Hematopoietic multipotent progenitor cell treated with erythropoietin and hydrocortisone succinate and interleukin-3 and kit ligand, for 6 days (in vitro differentiated cells): ENCODE data around the gene NEK10.

Experiments used
- DNase-seq: peaks from one replicate; pipeline ENCODE4 v3.0.0-alpha.2; 2015

The NEK10 gene

DNA sequence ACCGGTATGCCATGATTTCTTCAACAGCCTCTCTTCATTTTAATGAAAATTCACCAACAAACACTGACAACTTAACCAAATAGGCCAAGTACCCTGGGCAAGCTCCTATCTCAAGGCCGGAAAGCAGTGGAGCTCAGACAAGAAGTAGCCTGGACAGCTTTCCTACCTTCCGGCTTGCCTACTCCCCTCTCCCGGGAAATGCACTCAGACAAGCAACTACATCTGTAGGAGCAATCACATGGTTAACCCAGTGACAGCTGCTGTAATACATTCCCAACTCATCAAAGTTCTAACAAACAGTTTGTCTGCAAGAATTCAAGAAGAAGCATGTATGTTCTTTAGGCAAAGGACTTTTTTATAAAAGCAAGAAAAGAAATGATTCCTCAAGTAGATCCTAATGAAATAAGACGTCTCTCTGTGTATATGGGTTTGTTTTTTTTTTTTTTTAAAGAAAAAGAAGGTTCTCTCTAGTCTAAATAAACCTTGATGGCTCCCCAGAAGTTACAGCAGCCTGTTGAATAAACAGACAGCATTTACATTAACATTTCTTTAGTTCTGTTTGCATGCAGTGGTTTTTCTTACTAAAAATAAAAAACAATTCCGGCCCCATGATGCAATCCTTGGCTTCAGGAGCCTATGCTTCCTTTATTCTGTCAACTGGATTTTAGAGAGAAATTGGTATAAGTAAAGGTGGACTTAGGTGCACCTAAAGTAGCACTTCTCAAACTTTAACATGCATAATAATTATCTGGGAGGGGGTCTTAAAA lies 278.7 kb downstream of the NEK10 start:
- DNase-seq: no peak

DNA sequence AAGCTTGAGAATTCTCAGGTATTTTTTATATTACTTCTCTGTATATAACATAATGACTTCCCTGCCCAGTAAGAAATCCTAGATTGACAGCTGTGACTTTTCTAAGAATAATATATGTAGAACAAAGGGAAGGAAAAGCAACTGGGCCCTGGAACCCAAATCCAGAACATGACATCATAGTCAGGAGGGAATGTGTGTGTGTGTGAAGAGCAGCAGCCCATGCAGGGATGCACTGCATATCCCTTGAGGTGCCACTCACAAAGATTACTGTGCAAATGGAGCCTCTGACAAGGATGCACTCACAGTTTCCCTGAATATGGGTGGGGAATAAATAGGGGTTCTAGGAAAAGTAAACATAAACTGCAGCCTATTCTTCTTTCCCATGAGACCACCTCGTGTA lies 279.5 kb downstream of the NEK10 start:
- DNase-seq: no peak

GRCh38 chr3:27089068-27089467 lies 280.1 kb downstream of the NEK10 start:
- no peak for DNase-seq

DNA sequence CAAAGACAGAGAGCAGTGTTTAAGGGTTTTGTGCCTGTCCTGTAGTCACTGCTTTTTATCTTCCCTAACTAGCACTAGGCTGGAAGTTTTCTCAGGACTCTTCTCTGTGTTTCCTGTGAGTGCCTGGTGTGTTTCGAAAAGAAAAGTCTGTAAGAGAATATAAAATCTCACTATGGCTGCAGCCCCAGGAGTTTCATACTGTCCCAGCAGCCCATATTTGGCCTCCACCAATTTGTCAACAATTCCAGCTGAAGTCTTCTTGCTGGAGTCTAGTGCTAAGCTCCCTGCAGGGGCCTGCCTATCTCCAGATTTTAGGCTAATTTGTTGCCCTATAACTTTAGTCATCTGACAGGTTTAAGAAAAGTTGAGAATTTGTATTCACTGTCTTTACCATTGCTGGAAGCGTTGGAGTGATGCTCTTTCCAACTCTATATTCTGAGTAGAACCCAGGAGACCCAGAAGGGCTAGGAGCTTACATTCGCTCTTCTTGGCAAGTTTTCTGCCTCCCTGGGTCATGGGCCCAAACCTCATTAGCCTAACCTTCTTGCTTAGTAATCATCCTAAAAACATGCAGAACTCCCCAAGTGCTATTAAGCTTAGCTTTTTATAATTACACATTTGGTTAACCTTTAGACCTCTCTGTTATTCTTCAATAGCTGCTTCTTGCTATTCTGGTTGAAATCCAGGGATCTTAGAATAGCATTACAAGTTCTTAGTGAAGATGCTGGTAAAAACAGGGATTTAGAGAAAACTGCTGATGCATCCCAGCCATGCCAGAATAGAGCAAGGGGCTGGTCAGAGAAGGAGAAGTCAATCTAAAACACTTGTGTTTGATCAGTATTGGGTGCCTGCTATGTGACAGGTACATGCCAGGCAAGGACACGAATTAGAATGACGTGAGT lies 283.1 kb downstream of the NEK10 start:
- DNase-seq: no peak

GRCh38 chr3:27081992-27082607 lies 287.1 kb downstream of the NEK10 start:
- no peak for DNase-seq

DNA sequence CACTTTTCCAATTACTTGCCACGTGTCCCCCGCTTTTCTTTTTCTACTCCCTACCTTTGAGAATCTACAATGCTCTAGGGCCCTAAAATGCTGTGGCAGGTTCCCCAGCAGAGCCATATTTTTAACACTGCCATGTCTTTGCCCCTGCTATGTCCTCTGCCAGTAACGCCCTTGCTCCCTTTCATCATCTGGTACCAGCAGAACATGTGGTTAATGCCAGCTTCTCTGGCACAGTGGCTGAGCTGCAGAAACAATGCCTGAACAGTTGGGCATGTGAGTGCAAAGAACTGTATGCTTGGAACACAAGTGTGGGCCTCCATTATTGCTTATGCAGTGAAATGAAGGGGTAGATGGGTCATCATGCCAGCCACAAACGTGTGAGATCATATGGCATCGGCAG lies 287.6 kb downstream of the NEK10 start:
- no peak for DNase-seq

GRCh38 chr3:27080258-27080525 lies 289.0 kb downstream of the NEK10 start:
- no peak for DNase-seq

DNA sequence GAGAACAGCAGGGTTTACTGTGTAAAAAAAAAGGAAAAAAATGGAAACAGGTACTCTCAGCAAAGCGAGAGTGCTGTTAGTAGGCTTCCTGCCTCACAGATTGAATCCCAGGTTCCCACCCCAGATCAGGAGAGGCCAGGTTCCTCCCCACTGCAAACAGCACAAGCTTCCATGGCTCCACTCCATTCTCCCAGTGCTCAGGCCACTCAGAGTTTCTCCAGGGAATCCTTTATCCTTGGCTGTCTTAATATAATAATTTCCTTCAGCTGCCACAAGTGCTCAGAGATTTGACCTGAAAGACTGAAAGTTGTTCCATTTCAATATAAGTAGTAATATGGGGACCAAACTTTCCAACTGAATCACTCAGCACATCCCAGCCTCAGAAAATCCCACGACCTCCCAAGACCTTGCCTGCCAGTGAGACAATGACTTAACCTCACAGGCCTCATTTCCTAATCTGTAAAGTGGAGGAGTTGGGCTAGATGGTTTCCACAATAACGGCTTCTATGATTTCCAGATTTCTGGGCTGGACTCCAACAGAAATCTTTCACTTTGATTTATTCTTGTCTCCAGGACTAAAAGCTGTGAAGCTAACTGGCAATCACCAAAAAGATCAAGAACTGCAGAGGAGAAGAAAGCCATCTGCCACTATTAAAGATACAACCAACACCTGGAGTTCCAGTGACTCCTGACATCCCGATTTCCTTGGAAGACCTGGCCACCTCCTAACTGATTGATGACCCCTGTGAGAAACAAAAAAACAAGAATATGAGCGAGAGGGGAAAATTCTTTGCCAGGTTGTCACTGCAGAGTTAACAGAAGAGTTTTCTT lies 289.5 kb downstream of the NEK10 start:
- no peak for DNase-seq

GRCh38 chr3:27078246-27078913 lies 290.8 kb downstream of the NEK10 start:
- no peak for DNase-seq

GRCh38 chr3:27076815-27077630 lies 292.2 kb downstream of the NEK10 start:
- no peak for DNase-seq

DNA sequence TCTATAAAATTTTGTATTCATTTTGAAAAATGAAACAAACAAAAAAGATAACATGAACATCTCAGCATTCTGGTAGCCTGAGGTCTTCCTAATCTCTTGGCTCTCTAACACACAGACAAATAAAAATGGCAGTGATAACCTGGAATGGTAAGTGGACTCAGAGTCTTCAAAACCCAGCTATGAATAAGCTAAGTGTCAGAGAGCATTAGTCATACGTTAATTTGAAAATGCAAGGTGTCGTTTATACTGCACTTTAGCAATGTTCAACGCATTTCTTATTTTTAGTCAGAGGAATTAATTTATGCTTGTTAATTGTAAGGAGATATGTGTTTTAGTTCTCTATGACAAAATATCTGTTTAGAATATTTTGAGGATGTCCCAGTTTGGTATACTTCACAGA lies 294.3 kb downstream of the NEK10 start:
- DNase-seq: no peak

- no peak for DNase-seq
Measured at GRCh38 chr3:27073912-27074311, 295.3 kb downstream of the NEK10 start.

DNA sequence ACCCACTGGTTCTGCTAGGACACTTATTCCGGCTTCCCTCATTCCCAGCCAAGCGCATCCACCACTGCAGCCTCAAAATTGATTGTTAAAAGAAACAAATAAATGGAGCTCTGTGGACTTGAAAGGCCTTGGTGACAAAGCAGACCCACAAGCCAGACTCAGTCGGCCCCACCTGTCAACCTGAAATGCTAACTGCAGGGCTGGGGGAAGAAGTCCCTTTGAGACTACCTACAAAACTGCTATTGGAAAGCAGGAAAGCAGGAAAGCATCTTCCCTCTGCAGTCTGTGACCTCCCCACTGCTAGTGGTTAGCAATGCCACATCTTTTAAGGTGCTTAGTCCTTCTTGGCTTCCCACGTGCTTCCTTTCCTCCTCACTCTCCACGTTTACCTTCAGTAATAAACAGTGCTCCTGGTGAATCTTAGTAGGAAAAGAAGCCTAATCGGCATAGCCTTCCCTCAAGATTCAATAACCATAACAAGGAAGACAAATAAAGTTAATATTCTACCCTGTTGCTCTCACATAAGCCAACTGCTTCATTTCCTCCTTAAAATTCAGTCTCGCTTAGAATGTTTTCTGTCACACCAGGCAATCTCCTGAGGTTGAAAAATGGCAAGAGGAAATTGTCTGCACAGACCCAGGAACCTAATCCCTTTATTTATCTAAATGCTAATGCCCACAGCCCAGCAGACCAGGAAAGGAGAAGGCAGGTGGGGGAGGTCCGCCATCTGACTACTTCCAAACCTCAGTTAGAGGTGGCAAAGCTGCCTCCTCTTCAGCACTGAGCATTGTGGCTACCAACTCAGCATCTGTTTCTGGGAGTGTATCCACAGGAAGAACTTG lies 296.2 kb downstream of the NEK10 start:
- no peak for DNase-seq

GRCh38 chr3:27060336-27060735 lies 308.8 kb downstream of the NEK10 start:
- DNase-seq: no peak
